ENCODE measurements around the gene PSG5.
A peak's percentile ranks its signal among the peaks of the same experiment; 100 is the strongest.
"Not testable (repeated sequence)": the region's sequence is repeated elsewhere in the genome, so short reads cannot be mapped to it uniquely, and the experiment has no call there.

The PSG5 gene

GRCh38 chr19:43186311-43186935 is at the start of gene PSG5:
TSS of gene PSG5 (minus strand) at chr19:43186536. CDS start at chr19:43186405, 131 bp downstream.
- H3K4me3 Mint-ChIP-seq; DNase-seq; H3K4me1 Mint-ChIP-seq; H3K36me3 Mint-ChIP-seq (ENCODE audit: low read depth); H3K27ac Mint-ChIP-seq; H3K27me3 Mint-ChIP-seq (ENCODE audit: low read depth, poor library complexity): not testable (repeated sequence)
- H3K9me3 Mint-ChIP-seq: peaks cover 88% of the 10 kb centered on the region

- H3K27ac Mint-ChIP-seq; H3K27me3 Mint-ChIP-seq (ENCODE audit: low read depth, poor library complexity); H3K4me1 Mint-ChIP-seq; H3K36me3 Mint-ChIP-seq (ENCODE audit: low read depth); DNase-seq; H3K4me3 Mint-ChIP-seq: not testable (repeated sequence)
- peaks cover 30% of the 10 kb centered on the region for H3K9me3 Mint-ChIP-seq
Observed at GRCh38 chr19:43235686-43236085, 49.4 kb upstream of the PSG5 start.

- no peak overlapping the region for H3K27ac Mint-ChIP-seq
- H3K9me3 Mint-ChIP-seq: peaks cover 47% of the 10 kb centered on the region
- DNase-seq: no peak
- no peaks in the 10 kb centered on the region for H3K27me3 Mint-ChIP-seq (ENCODE audit: low read depth, poor library complexity)
- H3K4me3 Mint-ChIP-seq: no peak overlapping the region
- TF ChIP-seq CTCF (IDR thresholded peaks at IDR 0.05): no peak
- no peaks in the 10 kb centered on the region for H3K4me1 Mint-ChIP-seq
- H3K36me3 Mint-ChIP-seq (ENCODE audit: low read depth): no peaks in the 10 kb centered on the region
Observed at GRCh38 chr19:43229315-43229714, 43.0 kb upstream of the PSG5 start.

GRCh38 chr19:43228730-43229129 is 42.4 kb upstream of the PSG5 start:
- H3K9me3 Mint-ChIP-seq: peaks cover 47% of the 10 kb centered on the region
- peak; percentile 22 for DNase-seq
- not testable (repeated sequence) for H3K36me3 Mint-ChIP-seq (ENCODE audit: low read depth); H3K27ac Mint-ChIP-seq; H3K27me3 Mint-ChIP-seq (ENCODE audit: low read depth, poor library complexity); H3K4me1 Mint-ChIP-seq; H3K4me3 Mint-ChIP-seq

- H3K9me3 Mint-ChIP-seq: peaks cover 55% of the 10 kb centered on the region
- not testable (repeated sequence) for DNase-seq; H3K27me3 Mint-ChIP-seq (ENCODE audit: low read depth, poor library complexity); H3K27ac Mint-ChIP-seq; H3K4me1 Mint-ChIP-seq; H3K4me3 Mint-ChIP-seq; H3K36me3 Mint-ChIP-seq (ENCODE audit: low read depth)
Observed at GRCh38 chr19:43226986-43227385, 40.6 kb upstream of the PSG5 start.

- Mint-ChIP-seq H3K4me1 (no peaks in the 10 kb centered on the region), H3K9me3 (peaks cover 56% of the 10 kb centered on the region), H3K4me3 (no peak overlapping the region), H3K36me3 (ENCODE audit: low read depth) (no peaks in the 10 kb centered on the region), H3K27me3 (ENCODE audit: low read depth, poor library complexity) (no peaks in the 10 kb centered on the region), H3K27ac (no peak overlapping the region)
- TF ChIP-seq CTCF (IDR thresholded peaks at IDR 0.05): no peak
- DNase-seq: no peak
Observed at GRCh38 chr19:43224855-43225253, 38.5 kb upstream of the PSG5 start.

- not testable (repeated sequence) for DNase-seq; H3K4me1 Mint-ChIP-seq; H3K36me3 Mint-ChIP-seq (ENCODE audit: low read depth); H3K27ac Mint-ChIP-seq; H3K4me3 Mint-ChIP-seq; H3K27me3 Mint-ChIP-seq (ENCODE audit: low read depth, poor library complexity)
- H3K9me3 Mint-ChIP-seq: peaks cover 51% of the 10 kb centered on the region
Observed at GRCh38 chr19:43224201-43224854, 38.0 kb upstream of the PSG5 start.

- H3K9me3 Mint-ChIP-seq: peaks cover 45% of the 10 kb centered on the region
- H3K27me3 Mint-ChIP-seq (ENCODE audit: low read depth, poor library complexity); DNase-seq; H3K4me1 Mint-ChIP-seq; H3K36me3 Mint-ChIP-seq (ENCODE audit: low read depth); H3K27ac Mint-ChIP-seq; H3K4me3 Mint-ChIP-seq: not testable (repeated sequence)
Observed at GRCh38 chr19:43221891-43222290, 35.6 kb upstream of the PSG5 start.

GRCh38 chr19:43219136-43219535 is 32.8 kb upstream of the PSG5 start:
- not testable (repeated sequence) for H3K27me3 Mint-ChIP-seq (ENCODE audit: low read depth, poor library complexity); H3K36me3 Mint-ChIP-seq (ENCODE audit: low read depth); H3K4me1 Mint-ChIP-seq; H3K4me3 Mint-ChIP-seq; H3K27ac Mint-ChIP-seq; DNase-seq
- H3K9me3 Mint-ChIP-seq: peaks cover 36% of the 10 kb centered on the region

GRCh38 chr19:43215881-43216280 is 29.5 kb upstream of the PSG5 start:
- peaks cover 18% of the 10 kb centered on the region for H3K9me3 Mint-ChIP-seq
- H3K27me3 Mint-ChIP-seq (ENCODE audit: low read depth, poor library complexity); H3K4me3 Mint-ChIP-seq; H3K4me1 Mint-ChIP-seq; H3K36me3 Mint-ChIP-seq (ENCODE audit: low read depth); DNase-seq; H3K27ac Mint-ChIP-seq: not testable (repeated sequence)
